Spleen (tissue), 11 donors: ENCODE results near the gene UBE2QL1. TPM values are rescaled to one million over a fixed set of nuclear protein-coding genes. Genes with fewer than 3 reads are reported as not detected.

ENCODE experiments used
- DNase-seq: peaks from one replicate; pipeline ENCODE4 v3.0.0-alpha.2; 2020
- H3K27ac ChIP-seq, 8 donors: fragments of 200-600 bp; sonication (generic) in 7 of 8; 1 replicate in 4 of 8; 2 replicates in 4 of 8; pipeline versions ENCODE4 v1.5.0 to v1.8.0; 2016 to 2021; ENCODE audit warnings: inconsistent platforms in 4 of 8, mild to moderate bottlenecking in 4 of 8, moderate library complexity in 1 of 8
- H3K27me3 ChIP-seq, 7 donors: fragments of 200-600 bp; sonication (generic) in 6 of 7; replicated peaks in 1 of 7; 1 replicate in 4 of 7; 2 replicates in 3 of 7; pipeline versions ENCODE4 v1.5.0 to v1.8.0; 2016 to 2021; ENCODE audit warnings: inconsistent platforms in 3 of 7, mild to moderate bottlenecking in 1 of 7
- H3K36me3 ChIP-seq, 6 donors: fragments of 200-600 bp; sonication (generic) in 5 of 6; 1 replicate in 4 of 6; 2 replicates in 2 of 6; pipeline versions ENCODE4 v1.5.0 to v1.8.0; 2016 to 2021; ENCODE audit warnings: inconsistent platforms in 2 of 6
- H3K4me1 ChIP-seq, 6 donors: fragments of 200-600 bp; sonication (generic) in 5 of 6; 1 replicate in 3 of 6; 2 replicates in 3 of 6; pipeline versions ENCODE4 v1.5.0 to v1.8.0; 2016 to 2021; ENCODE audit warnings: inconsistent platforms in 3 of 6
- H3K4me3 ChIP-seq, 8 donors: fragments of 200-600 bp; sonication (generic) in 7 of 8; 1 replicate in 4 of 8; 2 replicates in 4 of 8; pipeline versions ENCODE4 v1.5.0 to v1.8.0; 2016 to 2021; ENCODE audit warnings: inconsistent platforms in 4 of 8, mild to moderate bottlenecking in 4 of 8, moderate library complexity in 2 of 8
- H3K9me3 ChIP-seq, 8 donors: fragments of 200-600 bp; sonication (generic) in 7 of 8; 1 replicate in 4 of 8; 2 replicates in 4 of 8; pipeline versions ENCODE4 v1.5.0 to v1.8.0; 2016 to 2021; ENCODE audit warnings: inconsistent platforms in 4 of 8
- CTCF ChIP-seq, 11 experiments: fragments of 200-600 bp in 7 of 11; fragments of 450-650 bp in 4 of 11; sonication (generic) in 4 of 11; IDR thresholded peaks in 8 of 11; conservative IDR thresholded peaks in 3 of 11; 1 replicate in 7 of 11; 2 replicates in 4 of 11; pipeline versions ENCODE4 v1.4.0 to v1.8.0; 2016 to 2021; ENCODE audit warnings: antibody characterized with exemption in 11 of 11, inconsistent platforms in 4 of 11, mild to moderate bottlenecking in 1 of 11
- POLR2A ChIP-seq, 3 donors: fragments of 450-650 bp; IDR thresholded peaks; one replicate each; pipeline ENCODE4 v1.5.1; 2017; ENCODE audit warnings: antibody characterized with exemption in 3 of 3, mild to moderate bottlenecking in 1 of 3
- POLR2AphosphoS5 ChIP-seq, 3 donors: sonication (generic); formaldehyde crosslinking; IDR thresholded peaks; one replicate each; pipeline ENCODE4 v1.5.1; 2017; ENCODE audit warnings: antibody characterized with exemption in 3 of 3
- WGBS, 5 donors: extraction: QIAGEN DNeasy Blood & Tissue Kit in 3 of 5; methylation state at CpG; one replicate each; pipeline versions ENCODE4 v1.1.5 to v1.1.7; 2013 to 2018; 5-methylcytosine and 5-hydroxymethylcytosine counted together
- intact Hi-C: fragments of 100-400 bp; cut with DNase I; formaldehyde crosslinking; loops from one replicate; pipeline ENCODE4 v1.15.0; 2023; ENCODE audit warnings: low total_unique reads
- polyA plus RNA-seq, 3 donors: library from polyadenylated mRNA; stranded (reverse); fragments of 200-250 nt; gene quantifications; one replicate each; pipeline ENCODE4 v1.2.1, GENCODE V29; 2013
- total RNA-seq, 7 donors: library from RNA; depleted of rRNA in 3 of 7; stranded (reverse); fragments of >200 nt in 3 of 7; fragmentation: NEBNext Ultra II Directional in 4 of 7; extraction: Animal tissue kit (Norgen Biotek cat#: 25700) in 4 of 7; gene quantifications; one replicate each; pipeline versions ENCODE4 v1.1.0 to v1.2.1, GENCODE V29; 2016 to 2021
- donor health status: healthy with polysubstance abuse.
- donor health status: DM: no; HTN: no; CAD: no; lungs with moderate emphysema.
- donor health status: DM: no; HTN: no; CAD: no.
- donor health status: Bipolar disorder and iron deficiency.
- donor health status: healthy.
- donor health status: DM: no; HTN: no; CAD: no.
- donor health status: DM: yes; HTN: yes; CAD: no.

The UBE2QL1 gene
- total and polyA plus RNA-seq, 10 donors: 0.03 to 0.77 (median 0.20) TPM; not detected in 1

DNA sequence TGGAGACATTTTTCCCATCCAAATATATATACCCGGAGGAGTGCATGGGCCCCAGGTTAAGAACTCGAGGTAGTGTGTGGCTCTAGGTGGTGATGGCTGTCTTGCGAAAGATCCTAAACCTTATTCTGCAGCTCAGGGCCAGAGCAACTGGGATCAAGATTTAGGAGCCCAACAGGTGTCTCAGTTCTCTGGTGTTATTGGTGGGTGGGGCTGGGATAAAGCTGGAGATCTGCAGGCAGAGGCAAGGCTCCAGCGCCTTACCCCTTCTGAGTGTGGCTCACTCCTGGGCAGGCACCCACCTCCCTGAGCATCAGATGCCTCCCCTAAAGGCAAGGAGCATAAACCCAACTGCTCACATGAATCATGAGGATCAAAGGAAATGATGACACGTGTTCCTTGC, 11.2 kb downstream of the UBE2QL1 start:
- intact Hi-C loops: no loop called here
- Histone ChIP-seq H3K36me3 (no peaks in the 10 kb centered on the region), H3K9me3 (no peaks in the 10 kb centered on the region), H3K27ac (no peak overlapping the region), H3K4me1 (no peaks in the 10 kb centered on the region), H3K27me3 (peaks cover 0 to 31% (median 8%) of the 10 kb centered on the region in 7 donors), H3K4me3 (no peak overlapping the region)
- TF ChIP-seq POLR2A (IDR thresholded peaks at IDR 0.05) (no peak), CTCF (IDR thresholded peaks at IDR 0.05 in 8 of 11, conservative IDR thresholded peaks at IDR 0.05 in 3 of 11) (no peak), POLR2AphosphoS5 (IDR thresholded peaks at IDR 0.05) (no peak)
- WGBS, 5 donors: 61 to 71% (median 63%) methylated on average over 5 of the region's 5 CpGs
- no peak for DNase-seq

- H3K4me3 ChIP-seq: no peak overlapping the region
- no peaks in the 10 kb centered on the region for H3K36me3 ChIP-seq
- H3K27me3 ChIP-seq: peaks cover 0 to 28% (median 7%) of the 10 kb centered on the region in 7 donors
- H3K9me3 ChIP-seq: no peaks in the 10 kb centered on the region
- no peak overlapping the region for H3K27ac ChIP-seq
- H3K4me1 ChIP-seq: no peaks in the 10 kb centered on the region
- intact Hi-C loops: no loop called here
- no peak for DNase-seq
- no peak for TF ChIP-seq POLR2A (IDR thresholded peaks at IDR 0.05)
- no peak for TF ChIP-seq CTCF (IDR thresholded peaks at IDR 0.05 in 8 of 11, conservative IDR thresholded peaks at IDR 0.05 in 3 of 11)
- TF ChIP-seq POLR2AphosphoS5 (IDR thresholded peaks at IDR 0.05): no peak
- WGBS, 5 donors: 75 to 83% (median 77%) methylated on average over 2 of the region's 2 CpGs
Measured at GRCh38 chr5:6461006-6461405, 12.3 kb downstream of the UBE2QL1 start.

- intact Hi-C loops: no loop called here
- TF ChIP-seq POLR2AphosphoS5 (IDR thresholded peaks at IDR 0.05) (no peak), CTCF (IDR thresholded peaks at IDR 0.05 in 8 of 11, conservative IDR thresholded peaks at IDR 0.05 in 3 of 11) (no peak), POLR2A (IDR thresholded peaks at IDR 0.05) (no peak)
- Histone ChIP-seq H3K27me3 (peaks cover 0 to 24% (median 0%) of the 10 kb centered on the region in 7 donors), H3K9me3 (no peaks in the 10 kb centered on the region), H3K27ac (no peak overlapping the region), H3K36me3 (no peaks in the 10 kb centered on the region), H3K4me3 (no peak overlapping the region), H3K4me1 (no peaks in the 10 kb centered on the region)
- 83 to 92% (median 85%) methylated on average over 17 of the region's 17 CpGs for WGBS, 5 donors
- no peak for DNase-seq
Measured at GRCh38 chr5:6461793-6462650, 13.4 kb downstream of the UBE2QL1 start.

- Histone ChIP-seq H3K9me3 (no peaks in the 10 kb centered on the region), H3K4me3 (no peak overlapping the region), H3K4me1 (no peaks in the 10 kb centered on the region), H3K36me3 (no peaks in the 10 kb centered on the region), H3K27ac (no peak overlapping the region), H3K27me3 (peaks cover 0 to 20% (median 0%) of the 10 kb centered on the region in 7 donors)
- no peak for DNase-seq
- intact Hi-C loops: no loop called here
- 87 to 93% (median 90%) methylated on average over 7 of the region's 7 CpGs for WGBS, 5 donors
- TF ChIP-seq POLR2A (IDR thresholded peaks at IDR 0.05): no peak
- no peak for TF ChIP-seq POLR2AphosphoS5 (IDR thresholded peaks at IDR 0.05)
- TF ChIP-seq CTCF (IDR thresholded peaks at IDR 0.05 in 8 of 11, conservative IDR thresholded peaks at IDR 0.05 in 3 of 11): no peak
Measured at GRCh38 chr5:6462671-6463070, 14.0 kb downstream of the UBE2QL1 start.
